ENCODE measurements around the gene CC2D1A. TPM values are rescaled to one million over a fixed set of nuclear protein-coding genes. Genes with fewer than 3 reads are reported as not detected.
"Not testable (repeated sequence)": the region's sequence is repeated elsewhere in the genome, so short reads cannot be mapped to it uniquely, and the experiment has no call there.

Gene CC2D1A
- total RNA-seq, 2 experiments from 2014 or later = 23.3 to 44.0 TPM

GRCh38 chr19:13966684-13967128, 60.7 kb downstream of the CC2D1A start:
- ChIA-PET CTCF (ENCODE audit: unreplicated experiment) (interaction anchor here (0.6 kb wide), 1 partner anchor 1979 kb away, joined by 5 read pairs; no protein-coding TSS in a partner anchor), POLR2A (interaction anchor here (0.5 kb wide), 1 partner anchor 1568 kb away, joined by 5 read pairs; no protein-coding TSS in a partner anchor)
- no peak overlapping the region for H2AFZ ChIP-seq (ENCODE audit: low read length)
- H3K79me2 ChIP-seq (ENCODE audit: insufficient read depth, low read depth, low read length) = no peaks in the 10 kb centered on the region
- no peaks in the 10 kb centered on the region for H3K4me1 ChIP-seq (ENCODE audit: insufficient read depth, low read length, poor library complexity, severe bottlenecking)
- H4K20me1 ChIP-seq (ENCODE audit: insufficient read depth, low read length) = no peaks in the 10 kb centered on the region; the same call in 1 of the 2 replicates
- no peak overlapping the region for H3K4me2 ChIP-seq (ENCODE audit: low read length)
- DNase-seq (ENCODE audit: low spot score) = no peak
- no TSS peak for BruUV-seq (replicated peaks)
- peaks cover 66% of the 10 kb centered on the region for H3K36me3 ChIP-seq (ENCODE audit: insufficient read depth, low read length)
- no peaks in the 10 kb centered on the region for H3K9me2 ChIP-seq (ENCODE audit: insufficient read depth, low read length)
- H3K4me3 ChIP-seq (ENCODE audit: low read depth, low read length, poor library complexity, severe bottlenecking) = no peak overlapping the region
- intact Hi-C loops (cut with micrococcal nuclease; ENCODE audit: unreplicated experiment) = no loop called here
- no peaks in the 10 kb centered on the region for H3K9me3 ChIP-seq (ENCODE audit: low read length)
- TF ChIP-seq EZH2phosphoT487 (IDR thresholded peaks at IDR 0.05; ENCODE audit: borderline replicate concordance, low read depth, low read length) = no peak
- TF ChIP-seq CTCF (conservative IDR thresholded peaks at IDR 0.05; ENCODE audit: low read length) = no peak
- no peak overlapping the region for H3K27ac ChIP-seq (ENCODE audit: low read depth, low read length, poor library complexity, severe bottlenecking)

- H2AFZ ChIP-seq (ENCODE audit: low read length); H3K27ac ChIP-seq (ENCODE audit: low read depth, low read length, poor library complexity, severe bottlenecking); intact Hi-C loops (cut with micrococcal nuclease; ENCODE audit: unreplicated experiment); DNase-seq (ENCODE audit: low spot score); H4K20me1 ChIP-seq (ENCODE audit: insufficient read depth, low read length); BruUV-seq (replicated peaks); H3K4me2 ChIP-seq (ENCODE audit: low read length); H3K9me2 ChIP-seq (ENCODE audit: insufficient read depth, low read length); H3K4me3 ChIP-seq (ENCODE audit: low read depth, low read length, poor library complexity, severe bottlenecking); H3K4me1 ChIP-seq (ENCODE audit: insufficient read depth, low read length, poor library complexity, severe bottlenecking); H3K9me3 ChIP-seq (ENCODE audit: low read length); H3K79me2 ChIP-seq (ENCODE audit: insufficient read depth, low read depth, low read length): not testable (repeated sequence)
- ChIA-PET POLR2A (interaction anchor here (0.5 kb wide), 1 partner anchor 1569 kb away, joined by 5 read pairs; no protein-coding TSS in a partner anchor), CTCF (ENCODE audit: unreplicated experiment) (interaction anchor here (0.6 kb wide), 1 partner anchor 1980 kb away, joined by 5 read pairs; no protein-coding TSS in a partner anchor)
- peaks cover 62% of the 10 kb centered on the region for H3K36me3 ChIP-seq (ENCODE audit: insufficient read depth, low read length)
These were observed 61.2 kb downstream of the CC2D1A start for GRCh38 chr19:13967206-13967605.

DNA sequence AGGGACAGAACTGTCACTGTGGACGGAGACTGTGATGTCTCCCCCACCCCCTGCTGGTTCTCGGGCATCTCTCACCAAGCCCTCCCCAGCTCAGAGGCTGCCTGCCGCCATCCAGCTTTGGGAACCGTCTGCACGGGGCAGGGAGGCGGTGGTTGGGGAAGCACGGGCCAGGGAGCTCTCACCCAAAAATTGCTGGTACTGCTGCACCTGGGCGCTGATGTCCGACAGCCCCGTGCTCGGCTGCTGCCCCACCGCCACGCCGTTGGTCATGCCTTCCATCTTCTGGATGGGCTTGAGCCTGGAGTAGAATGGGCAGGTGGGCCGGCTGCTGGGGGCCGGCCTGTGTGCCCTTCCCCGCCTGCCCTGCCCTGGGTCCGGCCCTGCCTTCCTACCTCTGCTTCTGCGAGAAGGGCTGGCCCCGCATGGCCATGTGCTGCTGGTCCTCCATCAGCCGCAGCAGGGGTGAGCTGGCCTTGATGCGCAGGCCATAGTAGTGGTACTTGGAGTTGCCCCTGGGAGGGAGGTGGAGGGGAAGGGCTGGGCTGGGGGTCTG, 62.5 kb downstream of the CC2D1A start:
- H3K27ac ChIP-seq (ENCODE audit: low read depth, low read length, poor library complexity, severe bottlenecking) = no peak overlapping the region
- TF ChIP-seq EZH2phosphoT487 (IDR thresholded peaks at IDR 0.05; ENCODE audit: borderline replicate concordance, low read depth, low read length) (no peak), CTCF (conservative IDR thresholded peaks at IDR 0.05; ENCODE audit: low read length) (no peak)
- DNase-seq (ENCODE audit: low spot score) = no peak
- BruUV-seq (replicated peaks) = no TSS peak
- no peaks in the 10 kb centered on the region; the same call in 1 of the 2 replicates for H4K20me1 ChIP-seq (ENCODE audit: insufficient read depth, low read length)
- H3K9me3 ChIP-seq (ENCODE audit: low read length) = no peaks in the 10 kb centered on the region
- H2AFZ ChIP-seq (ENCODE audit: low read length) = no peak overlapping the region
- H3K4me1 ChIP-seq (ENCODE audit: insufficient read depth, low read length, poor library complexity, severe bottlenecking) = peaks cover under 1% of the 10 kb centered on the region
- peaks cover 65% of the 10 kb centered on the region for H3K36me3 ChIP-seq (ENCODE audit: insufficient read depth, low read length)
- H3K4me3 ChIP-seq (ENCODE audit: low read depth, low read length, poor library complexity, severe bottlenecking) = no peak overlapping the region
- H3K4me2 ChIP-seq (ENCODE audit: low read length) = no peak overlapping the region
- H3K9me2 ChIP-seq (ENCODE audit: insufficient read depth, low read length) = no peaks in the 10 kb centered on the region
- ChIA-PET CTCF (ENCODE audit: unreplicated experiment) (no interaction called here), POLR2A (no interaction called here)
- intact Hi-C loops (cut with micrococcal nuclease; ENCODE audit: unreplicated experiment) = no loop called here
- no peaks in the 10 kb centered on the region for H3K79me2 ChIP-seq (ENCODE audit: insufficient read depth, low read depth, low read length)

Data from OCI-LY7 (cell line).